ENCODE measurements around the gene UPF3A.
"Not testable (repeated sequence)": the region's sequence is repeated elsewhere in the genome, so short reads cannot be mapped to it uniquely, and the experiment has no call there.

UPF3A gene

GRCh38 chr13:114263578-114263977 is 17.8 kb upstream of the UPF3A start:
- Histone ChIP-seq H3K27me3 (ENCODE audit: insufficient read depth, poor library complexity, severe bottlenecking) (no peaks in the 10 kb centered on the region), H3K4me3 (replicated peaks; ENCODE audit: insufficient read depth, low read length) (no peak overlapping the region), H3K27ac (replicated peaks) (no peak overlapping the region)
- DNase-seq (ENCODE audit: low read depth in 1 of 2, low spot score in 1 of 2): no peak
- TF ChIP-seq GABPA (IDR thresholded peaks at IDR 0.05; ENCODE audit: low read depth) (no peak), SPI1 (IDR thresholded peaks at IDR 0.05; ENCODE audit: borderline replicate concordance, low read depth) (no peak), CTCF (IDR thresholded peaks at IDR 0.05; ENCODE audit: insufficient read depth, low read length) (no peak), POLR2AphosphoS5 (IDR thresholded peaks at IDR 0.05; ENCODE audit: low read depth) (no peak), REST (IDR thresholded peaks at IDR 0.05; ENCODE audit: insufficient replicate concordance, low read depth) (no peak)

- H3K4me3 ChIP-seq (replicated peaks; ENCODE audit: insufficient read depth, low read length); H3K27ac ChIP-seq (replicated peaks); DNase-seq (ENCODE audit: low read depth in 1 of 2, low spot score in 1 of 2); H3K27me3 ChIP-seq (ENCODE audit: insufficient read depth, poor library complexity, severe bottlenecking): not testable (repeated sequence)
Observed at GRCh38 chr13:114264313-114264712, 17.1 kb upstream of the UPF3A start.

GRCh38 chr13:114264886-114265611 is 16.4 kb upstream of the UPF3A start:
- H3K27me3 ChIP-seq (ENCODE audit: insufficient read depth, poor library complexity, severe bottlenecking): no peaks in the 10 kb centered on the region
- no peak for DNase-seq (ENCODE audit: low read depth in 1 of 2, low spot score in 1 of 2)
- H3K4me3 ChIP-seq (replicated peaks; ENCODE audit: insufficient read depth, low read length): no peak overlapping the region
- TF ChIP-seq GABPA (IDR thresholded peaks at IDR 0.05; ENCODE audit: low read depth) (no peak), REST (IDR thresholded peaks at IDR 0.05; ENCODE audit: insufficient replicate concordance, low read depth) (no peak), CTCF (IDR thresholded peaks at IDR 0.05; ENCODE audit: insufficient read depth, low read length) (no peak), SPI1 (IDR thresholded peaks at IDR 0.05; ENCODE audit: borderline replicate concordance, low read depth) (no peak), POLR2AphosphoS5 (IDR thresholded peaks at IDR 0.05; ENCODE audit: low read depth) (no peak)
- H3K27ac ChIP-seq (replicated peaks): no peak overlapping the region

- DNase-seq (ENCODE audit: low read depth in 1 of 2, low spot score in 1 of 2): no peak
- TF ChIP-seq REST (IDR thresholded peaks at IDR 0.05; ENCODE audit: insufficient replicate concordance, low read depth) (no peak), SPI1 (IDR thresholded peaks at IDR 0.05; ENCODE audit: borderline replicate concordance, low read depth) (no peak), GABPA (IDR thresholded peaks at IDR 0.05; ENCODE audit: low read depth) (no peak), CTCF (IDR thresholded peaks at IDR 0.05; ENCODE audit: insufficient read depth, low read length) (no peak), POLR2AphosphoS5 (IDR thresholded peaks at IDR 0.05; ENCODE audit: low read depth) (no peak)
- no peak overlapping the region for H3K27ac ChIP-seq (replicated peaks)
- H3K4me3 ChIP-seq (replicated peaks; ENCODE audit: insufficient read depth, low read length): no peak overlapping the region
- no peaks in the 10 kb centered on the region for H3K27me3 ChIP-seq (ENCODE audit: insufficient read depth, poor library complexity, severe bottlenecking)
Observed at GRCh38 chr13:114266241-114266640, 15.2 kb upstream of the UPF3A start.

All from HL-60 (cell line).